ENCODE data around the gene KATNB1.

GRCh38 chr16:57794849-57795430, 59.4 kb downstream of the KATNB1 start:
- TF ChIP-seq POLR2AphosphoS5 (IDR thresholded peaks at IDR 0.05): no peak
- TF ChIP-seq POLR2A (IDR thresholded peaks at IDR 0.05): no peak

Measured in breast epithelium (tissue), 3 donors.